ENCODE measurements around the gene XG. TPM values are rescaled to one million over a fixed set of nuclear protein-coding genes. Genes with fewer than 3 reads are reported as not detected.

The XG gene
- total RNA-seq, 1 experiment from 2014 or later, result not detected

- Histone ChIP-seq H2AFZ (no peak overlapping the region), H3K27me3 (ENCODE audit: insufficient read depth, low read depth) (no peaks in the 10 kb centered on the region), H3K4me1 (replicated peaks; ENCODE audit: insufficient read depth) (peaks cover 9% of the 10 kb centered on the region), H3K9me3 (ENCODE audit: insufficient read depth, low read depth) (no peaks in the 10 kb centered on the region), H3K36me3 (ENCODE audit: low read depth) (peaks cover 10% of the 10 kb centered on the region; the same call in 1 of the 2 replicates), H3K27ac (no peak overlapping the region), H3K9me2 (ENCODE audit: insufficient read depth) (no peaks in the 10 kb centered on the region; the same call in 1 of the 2 replicates), H3K4me2 (no peak overlapping the region), H3K79me2 (ENCODE audit: low read depth) (peaks cover 20% of the 10 kb centered on the region; the same call in 1 of the 2 replicates), H3K4me3 (no peak overlapping the region), H3F3A (ENCODE audit: insufficient read depth, low read depth) (peaks cover 25% of the 10 kb centered on the region), H4K20me1 (ENCODE audit: insufficient read depth) (no peaks in the 10 kb centered on the region)
- POLR2A ChIA-PET (ENCODE audit: unreplicated experiment), result no interaction called here
- TF ChIP-seq EZH2 (IDR thresholded peaks at IDR 0.05; ENCODE audit: low read depth) (no peak), CTCF (conservative IDR thresholded peaks at IDR 0.05) (no peak)
- no peak for DNase-seq
- CTCF ChIA-PET, result no interaction called here
- intact Hi-C loops (cut with micrococcal nuclease; ENCODE audit: unreplicated experiment), result no loop called here
- BruUV-seq (replicated peaks), result no TSS peak
Observed at GRCh38 chrX:2715066-2715600, 36.7 kb upstream of the XG start.

- no peaks in the 10 kb centered on the region; the same call in 1 of the 2 replicates for H3K9me2 ChIP-seq (ENCODE audit: insufficient read depth)
- DNase-seq, result no peak
- no peak overlapping the region for H3K4me2 ChIP-seq
- TF ChIP-seq EZH2 (IDR thresholded peaks at IDR 0.05; ENCODE audit: low read depth) (no peak), CTCF (conservative IDR thresholded peaks at IDR 0.05) (no peak)
- peaks cover 9% of the 10 kb centered on the region; the same call in 1 of the 2 replicates for H3K79me2 ChIP-seq (ENCODE audit: low read depth)
- no peaks in the 10 kb centered on the region for H4K20me1 ChIP-seq (ENCODE audit: insufficient read depth)
- ChIA-PET CTCF (no interaction called here), POLR2A (ENCODE audit: unreplicated experiment) (no interaction called here)
- H3K9me3 ChIP-seq (ENCODE audit: insufficient read depth, low read depth), result no peaks in the 10 kb centered on the region; the same call in 1 of the 2 replicates
- no peaks in the 10 kb centered on the region for H3K4me1 ChIP-seq (replicated peaks; ENCODE audit: insufficient read depth)
- no peaks in the 10 kb centered on the region for H3K27me3 ChIP-seq (ENCODE audit: insufficient read depth, low read depth)
- no TSS peak for BruUV-seq (replicated peaks)
- peaks cover 9% of the 10 kb centered on the region; the same call in 1 of the 2 replicates for H3F3A ChIP-seq (ENCODE audit: insufficient read depth, low read depth)
- H3K4me3 ChIP-seq, result no peak overlapping the region
- H3K36me3 ChIP-seq (ENCODE audit: low read depth), result peaks cover 10% of the 10 kb centered on the region; the same call in 1 of the 2 replicates
- H3K27ac ChIP-seq, result no peak overlapping the region
- intact Hi-C loops (cut with micrococcal nuclease; ENCODE audit: unreplicated experiment), result no loop called here
- H2AFZ ChIP-seq, result no peak overlapping the region
Observed at GRCh38 chrX:2717312-2717711, 34.5 kb upstream of the XG start.

GRCh38 chrX:2718821-2719220, 33.0 kb upstream of the XG start:
- TF ChIP-seq EZH2 (IDR thresholded peaks at IDR 0.05; ENCODE audit: low read depth) (no peak), CTCF (conservative IDR thresholded peaks at IDR 0.05) (no peak)

More at GRCh38 chrX:2718821-2719220, 33.0 kb upstream of the XG start:
- ChIA-PET CTCF (no interaction called here), POLR2A (ENCODE audit: unreplicated experiment) (no interaction called here)
- no peak for DNase-seq
- Histone ChIP-seq H2AFZ (no peak overlapping the region), H3F3A (ENCODE audit: insufficient read depth, low read depth) (no peaks in the 10 kb centered on the region), H3K36me3 (ENCODE audit: low read depth) (peaks cover 10% of the 10 kb centered on the region; the same call in 1 of the 2 replicates), H3K9me3 (ENCODE audit: insufficient read depth, low read depth) (no peaks in the 10 kb centered on the region; the same call in 1 of the 2 replicates), H3K27ac (no peak overlapping the region), H3K79me2 (ENCODE audit: low read depth) (no peaks in the 10 kb centered on the region), H3K9me2 (ENCODE audit: insufficient read depth) (no peaks in the 10 kb centered on the region; the same call in 1 of the 2 replicates), H3K4me1 (replicated peaks; ENCODE audit: insufficient read depth) (no peaks in the 10 kb centered on the region), H3K4me3 (no peak overlapping the region), H3K4me2 (no peak overlapping the region), H3K27me3 (ENCODE audit: insufficient read depth, low read depth) (no peaks in the 10 kb centered on the region), H4K20me1 (ENCODE audit: insufficient read depth) (no peaks in the 10 kb centered on the region)
- BruUV-seq (replicated peaks), result no TSS peak
- intact Hi-C loops (cut with micrococcal nuclease; ENCODE audit: unreplicated experiment), result no loop called here

All from PC-9 (cell line).